Measurements from ENCODE around the gene C2.

- no peak for TF ChIP-seq POLR2A (IDR thresholded peaks at IDR 0.05)
- no peak for TF ChIP-seq POLR2AphosphoS5 (IDR thresholded peaks at IDR 0.05)
- TF ChIP-seq CTCF (IDR thresholded peaks at IDR 0.05): no peak
Observed at GRCh38 chr6:31908791-31909190, 18.7 kb upstream of the C2 start.

All from stomach (tissue), 4 donors.